Astrocyte of the spinal cord (primary cell): ENCODE data around the gene HPX.

Source experiments
- DNase-seq: peaks from one replicate; pipeline ENCODE4 v3.0.0; 2011; ENCODE audit warnings: low read depth, low spot score
- H3K4me3 ChIP-seq: 2 replicates; pipeline ENCODE4 v1.5.1; 2011; ENCODE audit warnings: low read depth, mild to moderate bottlenecking, low read length, moderate library complexity
- CTCF ChIP-seq: IDR thresholded peaks from 2 replicates; pipeline ENCODE4 v1.5.1; 2012; ENCODE audit warnings: low read depth, mild to moderate bottlenecking, low read length, inconsistent platforms
- in situ Hi-C: cut with HindIII; loops from 2 replicates; pipeline ENCODE4 v1.10.0; 2017; ENCODE audit warnings: low sequenced_read_pairs

HPX gene

GRCh38 chr11:6468712-6469495, 28.1 kb upstream of the HPX start:
- TF ChIP-seq CTCF: no peak
- in situ Hi-C loops: no loop called here
- peak; percentile 86 for DNase-seq
- no peak overlapping the region for H3K4me3 ChIP-seq

GRCh38 chr11:6459099-6459450, 18.3 kb upstream of the HPX start:
- in situ Hi-C loops: no loop called here

GRCh38 chr11:6458352-6459098, 17.7 kb upstream of the HPX start:
- DNase-seq: no peak
- no peak for TF ChIP-seq CTCF
- H3K4me3 ChIP-seq: no peak overlapping the region
- in situ Hi-C loops: no loop called here

More at GRCh38 chr11:6459099-6459450, 18.3 kb upstream of the HPX start:
- no peak for DNase-seq
- no peak for TF ChIP-seq CTCF
- no peak overlapping the region for H3K4me3 ChIP-seq

GRCh38 chr11:6457581-6458320, 17.0 kb upstream of the HPX start:
- in situ Hi-C loops: no loop called here

GRCh38 chr11:6456361-6457073, 15.7 kb upstream of the HPX start:
- in situ Hi-C loops: no loop called here
- no peak for TF ChIP-seq CTCF
- DNase-seq: no peak
- no peak overlapping the region for H3K4me3 ChIP-seq

More at GRCh38 chr11:6457581-6458320, 17.0 kb upstream of the HPX start:
- DNase-seq: no peak
- H3K4me3 ChIP-seq: no peak overlapping the region
- TF ChIP-seq CTCF: no peak

- no peak for TF ChIP-seq CTCF
- no peak overlapping the region for H3K4me3 ChIP-seq
- no peak for DNase-seq
- in situ Hi-C loops: no loop called here
Observed at GRCh38 chr11:6455070-6455469, 14.3 kb upstream of the HPX start.
